Mucosa of stomach (tissue), 1 donor: Measurements from ENCODE around the gene NKAIN1.
"Not testable (repeated sequence)": the region's sequence is repeated elsewhere in the genome, so short reads cannot be mapped to it uniquely, and the experiment has no call there.

Experiments
- H3K27me3 ChIP-seq: one replicate; pipeline ENCODE4 v1.7.0; 2013; ENCODE audit warnings: mild to moderate bottlenecking, low read length; ENCODE audit not compliant: control insufficient read depth, insufficient read depth
- H3K36me3 ChIP-seq: one replicate; pipeline ENCODE4 v1.7.0; 2013; ENCODE audit warnings: low read length; ENCODE audit not compliant: control insufficient read depth, insufficient read depth
- H3K4me1 ChIP-seq: one replicate; pipeline ENCODE4 v1.7.0; 2013; ENCODE audit warnings: mild to moderate bottlenecking, low read length; ENCODE audit not compliant: control insufficient read depth, insufficient read depth
- H3K4me3 ChIP-seq: one replicate; pipeline ENCODE4 v1.7.0; 2013; ENCODE audit warnings: low read length
- H3K9ac ChIP-seq: one replicate; pipeline ENCODE4 v1.7.0; 2013; ENCODE audit warnings: mild to moderate bottlenecking, low read length, moderate library complexity
- H3K9me3 ChIP-seq: one replicate; pipeline ENCODE4 v1.7.0; 2013; ENCODE audit warnings: mild to moderate bottlenecking, low read length, moderate library complexity; ENCODE audit not compliant: control insufficient read depth
- donor health status: Pancreatic carcinoma.

NKAIN1 gene

DNA sequence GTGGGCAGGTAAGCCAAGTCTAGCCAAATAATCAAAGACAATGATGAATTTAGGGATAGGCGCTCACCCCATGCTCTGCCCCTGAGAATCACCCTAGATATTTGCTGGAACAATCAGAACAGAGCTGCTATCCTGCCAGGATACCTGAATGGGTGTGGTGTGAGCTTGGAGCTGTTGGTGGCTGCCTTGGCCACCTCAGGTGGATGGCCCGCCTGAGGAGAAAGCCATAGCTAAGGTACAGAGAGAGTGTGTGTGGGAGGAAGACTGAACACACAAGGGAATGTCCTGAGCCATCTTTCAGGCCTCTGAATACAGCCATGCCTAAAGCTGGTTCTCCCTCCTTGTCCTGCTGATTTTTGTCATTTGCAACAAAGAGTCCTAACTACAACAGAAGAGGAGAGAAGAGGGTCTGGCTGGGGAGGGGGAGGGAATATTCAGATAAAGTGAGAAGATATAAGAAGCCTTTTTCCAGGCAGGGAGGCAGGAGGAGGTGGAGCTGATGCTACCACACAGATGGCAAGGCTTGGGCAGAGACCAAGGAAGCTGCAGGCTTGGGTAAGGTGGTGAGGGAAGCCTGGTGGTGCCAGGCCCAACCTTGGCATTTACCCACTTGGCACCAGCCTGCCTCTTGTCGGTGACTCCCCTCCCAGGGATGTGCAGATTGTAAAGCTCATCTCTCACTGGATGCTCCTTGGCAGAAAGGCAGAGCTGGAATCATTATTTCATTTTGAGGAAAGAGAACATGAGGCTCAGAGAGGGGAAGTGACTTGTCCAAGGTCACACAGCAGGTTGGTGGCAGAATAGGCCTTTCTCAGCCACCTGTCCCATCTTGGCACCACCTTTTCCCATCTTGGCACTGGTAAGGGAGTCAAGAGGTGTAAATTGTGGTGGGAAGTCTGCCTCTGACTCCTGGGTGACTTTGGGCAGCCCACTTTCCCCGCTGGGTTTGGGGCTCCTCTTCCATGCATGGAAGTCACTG is 49.7 kb downstream of the NKAIN1 start:
- no peak overlapping the region for H3K4me3 ChIP-seq

DNA sequence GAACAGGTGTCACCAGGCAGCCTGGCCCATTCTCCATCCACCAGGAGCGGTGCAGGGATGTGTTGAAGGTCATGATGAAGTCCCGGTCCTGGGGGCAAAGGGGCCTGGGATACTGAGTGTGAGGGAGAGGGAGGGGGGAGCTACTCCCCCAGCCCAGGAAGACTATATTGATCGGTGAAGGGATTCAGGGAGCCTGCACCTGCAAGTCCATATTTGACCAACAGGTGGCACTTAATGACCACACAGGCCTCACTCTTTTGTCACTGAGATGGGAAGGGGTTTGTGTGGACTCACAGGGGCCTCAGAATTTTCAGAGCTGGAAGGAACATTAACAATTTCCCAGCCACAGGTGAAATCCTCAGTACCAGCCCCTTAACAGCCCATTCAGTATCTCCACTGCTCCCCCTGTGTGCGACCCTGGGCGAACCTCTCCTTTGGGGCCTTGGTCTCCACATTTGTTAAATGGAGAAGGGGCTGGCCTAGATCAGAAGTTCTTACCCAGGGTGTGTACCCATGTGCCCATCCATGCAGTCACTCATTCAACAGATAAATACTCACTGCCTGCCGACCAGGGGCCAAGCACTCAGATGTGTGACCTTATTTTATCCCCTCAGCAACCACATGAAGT is 55.6 kb downstream of the NKAIN1 start:
- Histone ChIP-seq H3K4me1 (peaks cover 12% of the 10 kb centered on the region), H3K9me3 (no peaks in the 10 kb centered on the region), H3K27me3 (peaks cover 18% of the 10 kb centered on the region), H3K9ac (no peak overlapping the region), H3K36me3 (no peaks in the 10 kb centered on the region), H3K4me3 (no peak overlapping the region)

More for the DNA sequence above, 49.7 kb downstream of the NKAIN1 start:
- Histone ChIP-seq H3K9ac (no peak overlapping the region), H3K4me1 (no peaks in the 10 kb centered on the region), H3K9me3 (no peaks in the 10 kb centered on the region), H3K36me3 (no peaks in the 10 kb centered on the region), H3K27me3 (no peaks in the 10 kb centered on the region)

DNA sequence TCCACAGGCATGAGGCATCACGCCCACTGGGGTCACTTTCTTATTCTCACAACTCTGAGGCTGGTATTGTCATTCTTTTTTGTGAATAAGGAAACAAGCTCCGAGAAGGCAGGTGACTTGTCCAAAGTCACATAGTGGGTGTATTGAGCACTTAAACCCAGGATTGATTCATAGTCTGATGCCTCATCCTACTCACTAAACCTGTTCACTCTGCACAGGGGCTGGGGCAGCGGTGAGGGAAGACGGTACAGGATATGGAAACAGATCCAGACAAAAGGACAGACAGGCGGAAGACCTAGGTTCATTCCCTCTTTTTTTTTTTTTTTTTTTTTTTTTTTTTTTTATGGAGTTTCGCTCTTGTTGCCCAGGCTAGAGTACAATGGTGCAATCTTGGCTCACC is 56.6 kb downstream of the NKAIN1 start:
- no peaks in the 10 kb centered on the region for H3K36me3 ChIP-seq
- peaks cover 18% of the 10 kb centered on the region for H3K27me3 ChIP-seq
- H3K9ac ChIP-seq = no peak overlapping the region

DNA sequence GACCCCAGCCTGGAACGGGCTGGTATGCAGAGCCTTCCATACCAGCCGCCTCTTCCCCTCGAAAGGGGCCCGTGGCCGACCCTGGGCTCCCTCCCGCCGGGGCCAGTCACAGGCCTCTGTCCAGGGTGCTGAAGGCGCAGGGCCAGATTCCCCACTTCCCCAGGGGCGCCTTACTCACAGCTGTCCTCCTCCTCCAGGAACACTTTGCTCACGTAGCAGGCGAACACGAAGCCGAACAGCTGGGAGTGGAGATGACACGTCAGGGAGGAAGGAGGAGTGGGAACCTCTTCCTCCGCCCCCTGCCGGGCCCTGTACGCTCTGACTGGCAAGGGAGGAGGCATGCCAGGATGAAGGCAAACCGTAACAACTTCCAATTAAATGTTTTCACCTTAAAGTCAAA is 57.3 kb downstream of the NKAIN1 start:
- H3K4me3 ChIP-seq = no peak overlapping the region
- H3K36me3 ChIP-seq = no peaks in the 10 kb centered on the region
- H3K9ac ChIP-seq = no peak overlapping the region
- H3K27me3 ChIP-seq = peaks cover 18% of the 10 kb centered on the region
- no peaks in the 10 kb centered on the region for H3K9me3 ChIP-seq
- H3K4me1 ChIP-seq = peaks cover 12% of the 10 kb centered on the region

More for the DNA sequence above, 56.6 kb downstream of the NKAIN1 start:
- peaks cover 12% of the 10 kb centered on the region for H3K4me1 ChIP-seq
- no peak overlapping the region for H3K4me3 ChIP-seq
- H3K9me3 ChIP-seq = no peaks in the 10 kb centered on the region

DNA sequence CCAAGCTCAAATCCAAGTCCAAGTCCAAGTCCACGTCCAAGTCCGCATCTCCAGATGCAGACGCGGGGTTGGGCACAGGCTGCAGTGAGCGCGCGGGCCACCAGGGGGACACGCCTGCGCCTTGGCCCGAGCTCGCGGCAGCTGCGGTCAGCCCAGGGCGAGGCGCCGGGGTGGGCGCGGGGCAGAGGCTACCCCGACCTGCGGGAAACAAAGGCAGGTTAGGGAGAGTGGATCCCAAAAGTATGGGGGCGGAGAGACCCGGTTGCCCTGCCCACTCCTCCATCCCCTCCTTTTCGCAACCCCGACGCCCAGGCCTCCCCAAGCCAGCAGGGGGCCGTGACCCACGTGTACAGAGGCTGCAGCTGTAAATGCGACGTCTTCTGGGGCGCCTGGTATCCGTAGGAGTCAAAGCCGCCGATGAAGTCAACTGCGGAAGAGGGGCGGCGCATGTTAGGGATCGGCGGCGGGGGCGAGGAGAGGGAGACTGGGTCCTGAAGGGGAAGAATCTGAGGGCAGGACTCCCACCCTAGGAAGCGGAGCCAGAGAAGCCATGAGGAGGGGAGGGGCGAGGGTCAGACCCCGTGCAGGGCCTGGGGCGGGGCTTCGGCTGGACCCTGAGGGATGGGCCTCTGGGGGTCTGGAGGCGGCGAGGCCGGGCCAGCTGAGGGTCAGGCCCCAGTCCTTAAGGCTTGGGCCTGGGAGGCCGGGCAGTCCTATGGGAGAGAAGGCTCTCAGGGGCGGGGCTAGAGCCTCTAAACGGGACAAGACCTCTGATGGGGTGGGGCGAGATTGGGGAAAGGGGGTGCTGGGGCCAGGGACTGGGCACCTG is 58.0 kb downstream of the NKAIN1 start:
- H3K4me1 ChIP-seq = peaks cover 12% of the 10 kb centered on the region
- H3K27me3 ChIP-seq = peaks cover 18% of the 10 kb centered on the region
- no peaks in the 10 kb centered on the region for H3K36me3 ChIP-seq
- H3K4me3 ChIP-seq = no peak overlapping the region
- no peaks in the 10 kb centered on the region for H3K9me3 ChIP-seq
- no peak overlapping the region for H3K9ac ChIP-seq

DNA sequence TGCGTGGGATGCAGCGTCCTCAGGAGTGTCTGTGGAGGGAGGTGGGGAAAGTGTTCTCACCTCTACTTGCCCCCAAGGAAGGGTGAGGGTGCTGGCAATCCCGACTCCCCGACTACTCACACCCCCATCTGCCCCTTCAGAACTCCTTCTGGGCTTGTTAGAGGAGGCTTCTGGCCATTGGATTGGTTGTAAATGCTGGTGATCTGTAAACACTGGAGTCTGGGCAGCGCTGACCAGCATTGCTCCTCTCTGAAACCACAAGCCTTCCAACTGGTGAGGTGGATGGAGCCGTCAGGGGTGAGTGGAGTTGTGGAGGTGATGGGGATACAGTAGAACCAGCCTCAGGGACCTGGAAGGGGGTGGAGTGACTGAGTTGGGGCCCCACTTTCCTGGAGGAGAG is 59.3 kb downstream of the NKAIN1 start:
- Histone ChIP-seq H3K36me3 (no peaks in the 10 kb centered on the region), H3K4me1 (peaks cover 12% of the 10 kb centered on the region), H3K9me3 (no peaks in the 10 kb centered on the region), H3K4me3 (no peak overlapping the region), H3K27me3 (peaks cover 18% of the 10 kb centered on the region), H3K9ac (no peak overlapping the region)

DNA sequence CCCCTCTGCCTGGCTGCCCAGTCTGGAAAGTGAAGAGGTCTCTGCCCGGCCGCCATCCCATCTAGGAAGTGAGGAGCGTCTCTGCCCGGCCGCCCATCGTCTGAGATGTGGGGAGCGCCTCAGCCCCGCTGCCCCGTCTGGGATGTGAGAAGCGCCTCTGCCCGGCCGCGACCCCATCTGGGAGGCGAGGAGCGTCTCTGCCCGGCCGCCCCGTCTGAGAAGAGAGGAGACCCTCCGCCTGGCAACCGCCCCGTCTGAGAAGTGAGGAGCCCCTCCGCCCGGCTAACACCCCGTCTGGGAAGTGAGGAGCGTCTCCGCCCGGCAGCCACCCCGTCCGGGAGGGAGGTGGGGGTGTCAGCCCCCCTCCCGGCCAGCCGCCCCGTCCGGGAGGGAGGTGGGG is 63.4 kb downstream of the NKAIN1 start:
- peaks cover 13% of the 10 kb centered on the region for H3K27me3 ChIP-seq
- not testable (repeated sequence) for H3K36me3 ChIP-seq, H3K9ac ChIP-seq, H3K4me1 ChIP-seq, H3K4me3 ChIP-seq, H3K9me3 ChIP-seq

DNA sequence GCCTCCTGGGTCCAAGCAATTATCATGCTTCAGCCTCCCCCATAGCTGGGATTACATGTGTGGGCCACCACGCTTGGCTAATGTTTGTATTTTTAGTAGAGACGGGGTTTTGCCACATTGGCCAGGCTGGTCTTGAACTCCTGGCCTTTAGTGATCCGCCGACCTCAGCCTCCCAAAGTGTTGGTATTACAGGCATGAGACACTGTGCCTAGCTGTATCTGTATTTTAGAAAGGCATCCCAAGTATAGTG is 69.3 kb downstream of the NKAIN1 start:
- no peaks in the 10 kb centered on the region for H3K9me3 ChIP-seq
- H3K4me1 ChIP-seq = peaks cover 10% of the 10 kb centered on the region

DNA sequence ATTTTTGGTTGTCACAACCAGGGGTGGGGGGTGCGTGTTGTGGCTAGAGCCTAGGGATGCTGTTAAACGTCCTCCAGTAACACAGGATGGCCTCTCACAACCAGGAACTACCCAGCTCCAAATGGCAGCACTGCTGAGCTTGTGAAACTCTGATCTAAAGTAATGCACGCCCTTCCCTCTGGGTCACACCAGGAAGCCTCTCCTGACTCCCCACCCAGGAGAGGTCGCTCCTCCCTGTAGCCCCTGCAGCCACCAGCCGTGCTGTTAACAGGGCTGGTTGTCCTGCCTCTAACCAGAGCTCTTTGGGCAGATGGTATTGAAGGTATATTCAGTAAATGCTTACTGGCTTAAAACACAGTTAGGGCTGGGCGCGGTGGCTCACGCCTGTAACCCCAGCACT is 73.2 kb downstream of the NKAIN1 start:
- Histone ChIP-seq H3K4me1 (peaks cover 10% of the 10 kb centered on the region), H3K9ac (no peak overlapping the region), H3K27me3 (no peaks in the 10 kb centered on the region)

More for the DNA sequence above, 69.3 kb downstream of the NKAIN1 start:
- H3K4me3 ChIP-seq = no peak overlapping the region
- no peaks in the 10 kb centered on the region for H3K27me3 ChIP-seq
- no peak overlapping the region for H3K9ac ChIP-seq
- H3K36me3 ChIP-seq = no peaks in the 10 kb centered on the region

DNA sequence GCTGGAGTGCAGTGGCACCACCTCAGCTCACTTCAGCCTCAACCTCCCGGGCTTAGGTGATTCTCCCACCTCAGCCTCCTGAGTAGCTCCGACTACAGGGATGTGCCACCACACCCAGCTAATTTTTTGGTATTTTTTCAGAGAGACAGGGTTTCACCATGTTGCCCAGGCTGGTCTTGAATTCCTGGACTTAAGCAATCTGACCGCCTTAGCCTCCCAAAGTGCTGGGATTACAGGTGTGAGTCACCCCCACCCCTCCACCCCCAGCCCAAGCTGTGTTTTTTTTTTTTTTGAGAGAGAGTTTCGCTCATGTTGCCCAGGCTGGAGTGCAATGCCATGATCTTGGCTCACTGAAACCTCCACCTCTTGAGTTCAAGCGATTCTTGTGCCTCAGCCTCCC is 75.4 kb downstream of the NKAIN1 start:
- no peaks in the 10 kb centered on the region for H3K36me3 ChIP-seq
- no peak overlapping the region for H3K4me3 ChIP-seq
- H3K9me3 ChIP-seq = no peaks in the 10 kb centered on the region
- no peaks in the 10 kb centered on the region for H3K4me1 ChIP-seq
- no peak overlapping the region for H3K9ac ChIP-seq
- H3K27me3 ChIP-seq = no peaks in the 10 kb centered on the region

More for the DNA sequence above, 73.2 kb downstream of the NKAIN1 start:
- Histone ChIP-seq H3K4me3 (no peak overlapping the region), H3K36me3 (no peaks in the 10 kb centered on the region), H3K9me3 (no peaks in the 10 kb centered on the region)

DNA sequence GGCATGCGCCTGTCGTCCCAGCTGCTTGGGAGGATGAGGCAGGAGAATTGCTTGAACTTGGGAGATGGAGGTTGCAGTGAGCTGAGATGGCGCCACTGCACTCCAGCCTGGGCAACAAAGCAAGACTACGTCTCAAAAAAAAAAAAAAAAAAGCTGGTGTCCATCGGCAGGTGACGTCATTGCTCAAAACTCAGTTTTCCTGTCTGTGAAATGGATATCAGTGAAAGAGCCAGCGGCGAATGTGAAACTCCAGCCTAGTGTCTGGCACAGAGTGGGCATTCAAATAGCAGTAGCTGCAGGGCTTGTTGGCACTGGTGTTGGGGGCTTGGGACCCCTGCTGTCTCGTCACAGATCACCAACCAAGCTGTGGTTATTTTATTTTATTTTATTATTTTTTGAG is 75.8 kb downstream of the NKAIN1 start:
- H3K4me1 ChIP-seq = no peaks in the 10 kb centered on the region

DNA sequence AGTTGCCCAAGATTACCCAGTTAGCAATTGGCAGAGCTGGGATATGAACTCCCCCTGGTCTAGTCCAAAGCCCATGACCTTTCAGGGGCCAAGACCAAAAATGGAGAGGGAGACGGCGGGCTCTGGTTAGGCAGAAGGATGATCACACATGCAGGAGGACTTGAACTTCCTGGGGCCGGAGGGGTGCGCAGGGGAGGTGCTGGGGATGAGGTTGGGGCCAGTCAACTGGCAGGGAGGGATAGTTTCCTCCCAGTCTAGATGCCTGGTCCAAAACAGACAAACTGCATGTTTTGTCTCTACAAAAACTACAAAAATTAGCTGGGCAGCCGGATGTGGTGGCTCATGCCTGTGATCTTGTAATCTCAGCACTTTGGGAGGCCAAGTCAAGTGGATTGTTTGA is 78.1 kb downstream of the NKAIN1 start:
- Histone ChIP-seq H3K27me3 (no peaks in the 10 kb centered on the region), H3K36me3 (no peaks in the 10 kb centered on the region), H3K9ac (no peak overlapping the region), H3K4me3 (no peak overlapping the region), H3K4me1 (no peaks in the 10 kb centered on the region), H3K9me3 (no peaks in the 10 kb centered on the region)

More for the DNA sequence above, 75.8 kb downstream of the NKAIN1 start:
- no peaks in the 10 kb centered on the region for H3K36me3 ChIP-seq
- H3K4me3 ChIP-seq = no peak overlapping the region
- H3K27me3 ChIP-seq = no peaks in the 10 kb centered on the region
- H3K9ac ChIP-seq = no peak overlapping the region
- H3K9me3 ChIP-seq = no peaks in the 10 kb centered on the region
